Sciatic nerve (tissue), 2 donors: ENCODE results near the gene LILRA2. TPM values are rescaled to one million over a fixed set of nuclear protein-coding genes. Genes with fewer than 3 reads are reported as not detected.
"Not testable (repeated sequence)": the region's sequence is repeated elsewhere in the genome, so short reads cannot be mapped to it uniquely, and the experiment has no call there.

Source experiments
- ATAC-seq: fragments of 200-7000 bp; cut with Tn5 transposase; one replicate; pipeline ENCODE4 v1.9.1; 2020; ENCODE audit warnings: mild to moderate bottlenecking, moderate library complexity
- DNase-seq: peaks from one replicate; pipeline ENCODE4 v3.0.0-alpha.2; 2020; ENCODE audit warnings: low spot score
- intact Hi-C: fragments of 100-400 bp; cut with DNase I; formaldehyde crosslinking; loops from one replicate; pipeline ENCODE4 v1.14.2; 2022
- total RNA-seq: library from RNA; stranded (reverse); fragmentation: NEBNext Ultra II Directional; extraction: Animal tissue kit (Norgen Biotek cat#: 25700); gene quantifications from one replicate; pipeline ENCODE4 v1.2.1, GENCODE V29; 2021
- donor health status: DM: no; HTN: no; CAD: no.
- donor health status: DM: no; HTN: no; CAD: no.

LILRA2 gene
- total RNA-seq, 1 donor from 2014 or later, result 5.3 TPM

DNA sequence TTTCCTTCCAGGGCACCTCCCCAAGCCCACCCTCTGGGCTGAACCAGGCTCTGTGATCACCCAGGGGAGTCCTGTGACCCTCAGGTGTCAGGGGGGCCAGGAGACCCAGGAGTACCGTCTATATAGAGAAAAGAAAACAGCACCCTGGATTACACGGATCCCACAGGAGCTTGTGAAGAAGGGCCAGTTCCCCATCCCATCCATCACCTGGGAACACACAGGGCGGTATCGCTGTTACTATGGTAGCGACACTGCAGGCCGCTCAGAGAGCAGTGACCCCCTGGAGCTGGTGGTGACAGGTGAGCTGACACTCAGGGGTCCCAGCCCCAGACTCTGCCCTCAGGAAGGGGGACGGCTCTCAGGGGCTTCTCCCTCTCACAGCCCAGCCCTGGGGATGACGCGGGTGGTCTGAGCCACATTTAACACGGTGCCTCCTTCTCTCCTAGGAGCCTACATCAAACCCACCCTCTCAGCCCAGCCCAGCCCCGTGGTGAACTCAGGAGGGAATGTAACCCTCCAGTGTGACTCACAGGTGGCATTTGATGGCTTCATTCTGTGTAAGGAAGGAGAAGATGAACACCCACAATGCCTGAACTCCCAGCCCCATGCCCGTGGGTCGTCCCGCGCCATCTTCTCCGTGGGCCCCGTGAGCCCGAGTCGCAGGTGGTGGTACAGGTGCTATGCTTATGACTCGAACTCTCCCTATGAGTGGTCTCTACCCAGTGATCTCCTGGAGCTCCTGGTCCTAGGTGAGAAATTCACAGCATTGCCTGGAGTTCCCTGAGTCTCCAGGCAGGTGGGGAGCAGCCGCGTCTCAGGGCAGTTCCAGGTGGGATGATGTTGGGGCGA, 58.1 kb downstream of the LILRA2 start:
- intact Hi-C loops, DNase-seq, ATAC-seq: not testable (repeated sequence)

DNA sequence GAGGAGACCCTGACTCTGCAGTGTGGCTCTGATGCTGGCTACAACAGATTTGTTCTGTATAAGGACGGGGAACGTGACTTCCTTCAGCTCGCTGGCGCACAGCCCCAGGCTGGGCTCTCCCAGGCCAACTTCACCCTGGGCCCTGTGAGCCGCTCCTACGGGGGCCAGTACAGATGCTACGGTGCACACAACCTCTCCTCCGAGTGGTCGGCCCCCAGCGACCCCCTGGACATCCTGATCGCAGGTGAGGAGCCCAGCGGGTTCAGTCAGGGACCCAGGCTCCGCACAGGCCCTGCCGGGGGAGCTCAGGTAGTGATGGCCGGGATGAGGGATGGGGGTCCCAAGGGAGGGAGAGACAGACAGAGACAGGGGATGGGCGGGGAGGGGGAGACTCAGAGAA, 58.9 kb downstream of the LILRA2 start:
- DNase-seq, ATAC-seq, intact Hi-C loops: not testable (repeated sequence)

DNA sequence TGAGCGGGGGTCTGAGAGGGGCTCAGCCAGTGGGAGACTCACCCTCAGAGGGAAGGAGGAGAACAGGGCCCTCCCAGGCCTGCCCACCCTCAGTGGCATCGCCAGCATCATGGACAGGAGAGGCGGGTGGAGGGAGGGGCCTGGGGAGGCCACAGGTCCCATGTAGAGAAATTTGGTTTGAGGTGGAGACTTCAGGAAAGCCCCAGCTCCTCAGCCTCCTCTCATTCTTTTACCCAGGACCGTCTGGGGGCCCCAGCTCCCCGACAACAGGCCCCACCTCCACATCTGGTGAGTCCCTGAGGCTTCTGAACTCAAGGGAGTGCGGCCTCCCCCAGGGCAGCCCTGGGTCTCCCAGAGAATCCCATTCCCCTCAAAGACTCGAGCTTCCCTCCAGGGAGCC, 59.8 kb downstream of the LILRA2 start:
- intact Hi-C loops, result no loop called here
- ATAC-seq, result no peak

DNA sequence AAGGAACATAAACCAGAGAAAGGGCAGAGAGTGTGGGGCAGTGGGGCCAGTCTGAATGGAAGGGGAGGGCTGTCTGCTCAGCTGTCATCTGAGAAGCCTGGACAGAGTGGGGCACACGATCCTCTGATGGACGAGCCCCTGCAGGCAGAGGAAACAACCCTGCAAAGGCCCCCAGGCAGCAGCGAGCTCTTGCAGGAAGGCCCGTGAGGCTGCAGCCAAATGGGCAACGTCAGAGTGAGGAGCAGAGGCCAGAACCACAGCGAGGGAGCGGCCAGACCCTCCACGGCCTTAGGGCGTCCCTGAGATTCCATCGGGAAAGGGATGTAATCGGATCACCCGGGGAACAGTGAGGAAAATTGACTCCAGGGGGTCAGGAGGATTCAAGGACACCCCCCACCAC, 62.5 kb downstream of the LILRA2 start:
- ATAC-seq, DNase-seq, intact Hi-C loops: not testable (repeated sequence)

More for the DNA sequence above, 59.8 kb downstream of the LILRA2 start:
- no peak for DNase-seq

DNA sequence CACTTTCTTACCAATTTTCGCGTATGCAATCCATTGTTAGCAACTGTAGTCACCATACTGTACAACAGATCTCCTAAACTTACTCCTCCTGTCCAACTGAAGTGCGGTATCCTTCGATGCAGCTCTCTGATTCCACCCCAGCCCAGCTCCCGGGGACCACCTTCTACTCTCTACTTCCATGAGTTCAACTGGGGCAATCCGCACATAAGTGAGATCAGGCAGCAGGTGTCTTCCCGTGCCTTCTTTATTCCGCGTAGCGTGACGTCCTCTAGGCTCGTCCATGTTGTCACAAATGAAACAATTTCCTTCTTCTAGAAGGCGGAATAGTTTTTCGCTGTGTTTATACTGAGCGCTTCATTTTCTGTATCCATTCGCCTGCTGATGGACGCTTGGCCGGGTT, 65.1 kb downstream of the LILRA2 start:
- intact Hi-C loops, result no loop called here
- no peak for DNase-seq
- ATAC-seq, result no peak

Other genes with a start within 250 kb of the LILRA2 start
- gene LILRA4, start 234.6 kb upstream of the LILRA2 start, total RNA-seq, result 2.1 TPM
- 44.7 TPM for gene LAIR1, start 208.9 kb upstream of the LILRA2 start, total RNA-seq
- 72.2 TPM for gene TTYH1, start 158.3 kb upstream of the LILRA2 start, total RNA-seq
- gene LENG8, start 124.6 kb upstream of the LILRA2 start, total RNA-seq, result 305 TPM
- 6.0 TPM for gene LENG9, start 110.0 kb upstream of the LILRA2 start, total RNA-seq
- gene CDC42EP5, start 100.5 kb upstream of the LILRA2 start, total RNA-seq, result 52.8 TPM
- gene LAIR2, start 71.0 kb upstream of the LILRA2 start, total RNA-seq, result 1.1 TPM
- 2.3 TPM for gene LILRA1, start 19.8 kb downstream of the LILRA2 start, total RNA-seq
- 10.7 TPM for gene LILRB1, start 56.7 kb downstream of the LILRA2 start, total RNA-seq
- gene LILRB4, start 89.2 kb downstream of the LILRA2 start, total RNA-seq, result 5.5 TPM
- gene KIR3DL3, start 150.7 kb downstream of the LILRA2 start, total RNA-seq, result not detected
- gene KIR2DL3, start 164.7 kb downstream of the LILRA2 start, total RNA-seq, result not detected
- gene KIR2DL1, start 196.0 kb downstream of the LILRA2 start, total RNA-seq, result not detected
- not detected for gene KIR2DL4, start 229.8 kb downstream of the LILRA2 start, total RNA-seq
- not detected for gene KIR3DL1, start 242.7 kb downstream of the LILRA2 start, total RNA-seq